Colonic mucosa (tissue), 4 donors: ENCODE results near the gene LGALS9. TPM values are rescaled to one million over a fixed set of nuclear protein-coding genes. Genes with fewer than 3 reads are reported as not detected.

Experiments
- DNase-seq: peaks from one replicate; pipeline ENCODE4 v3.0.0-alpha.2; 2020
- H3K27ac ChIP-seq: fragments of 200-600 bp; one replicate; pipeline ENCODE4 v1.8.0; 2021
- H3K27me3 ChIP-seq: fragments of 200-600 bp; one replicate; pipeline ENCODE4 v1.8.0; 2021
- H3K36me3 ChIP-seq: fragments of 200-600 bp; one replicate; pipeline ENCODE4 v1.8.0; 2021
- H3K4me1 ChIP-seq: fragments of 200-600 bp; one replicate; pipeline ENCODE4 v1.8.0; 2021; ENCODE audit warnings: mild to moderate bottlenecking
- H3K4me3 ChIP-seq: fragments of 200-600 bp; one replicate; pipeline ENCODE4 v1.8.0; 2021
- H3K9ac ChIP-seq, 2 donors: one replicate each; pipeline ENCODE4 v1.7.0; 2013; ENCODE audit warnings: control low read depth in 2 of 2, low read depth in 2 of 2, low read length in 2 of 2
- H3K9me3 ChIP-seq: fragments of 200-600 bp; one replicate; pipeline ENCODE4 v1.8.0; 2021
- intact Hi-C: fragments of 100-400 bp; cut with DNase I; formaldehyde crosslinking; loops from one replicate; pipeline ENCODE4 v1.14.1; 2022
- total RNA-seq, 2 donors: library from RNA; stranded (reverse); fragmentation: NEBNext Ultra II Directional in 1 of 2; extraction: Animal tissue kit (Norgen Biotek cat#: 25700) in 1 of 2; gene quantifications; one replicate each; pipeline ENCODE4 v1.2.1, GENCODE V29; 2021
- TF ChIP-seq, protein P1 (sequence below): fragments of 200-600 bp; IDR thresholded peaks from one replicate; pipeline ENCODE4 v1.8.0; 2022; ENCODE audit warnings: antibody characterized with exemption, mild to moderate bottlenecking
- donor health status: healthy.
- donor health status: DM: no; HTN: no; CAD: no.
- donor health status: DM: no; HTN: no; CAD: no.

The LGALS9 gene
- total RNA-seq, 2 donors from 2014 or later: 370 to 444 TPM

DNA sequence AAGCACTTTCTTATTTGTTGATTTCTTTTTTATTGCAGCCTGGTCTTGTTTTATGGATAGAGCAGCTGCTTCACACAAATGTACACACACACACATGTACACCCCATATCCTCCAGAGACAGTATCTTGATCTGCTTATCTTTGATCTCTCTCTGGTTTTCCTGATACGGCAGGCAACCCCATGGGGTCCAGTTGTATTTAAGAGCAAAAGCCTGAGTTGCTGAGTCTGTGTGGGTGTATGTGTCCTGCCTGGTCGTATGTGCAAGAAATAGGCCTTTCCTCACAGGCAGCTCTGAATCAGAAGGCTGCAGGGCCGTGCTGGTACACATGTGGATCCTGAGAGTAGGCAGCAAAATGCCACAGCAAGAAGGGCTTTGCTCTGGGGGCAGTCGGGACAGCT is 14.6 kb upstream of the LGALS9 start:
- no peaks in the 10 kb centered on the region for H3K36me3 ChIP-seq
- H3K27ac ChIP-seq: no peak overlapping the region
- H3K9ac ChIP-seq: no peak overlapping the region
- no peak for DNase-seq
- no peaks in the 10 kb centered on the region for H3K27me3 ChIP-seq
- no peaks in the 10 kb centered on the region for H3K9me3 ChIP-seq
- no peak overlapping the region for H3K4me3 ChIP-seq
- intact Hi-C loops: no loop called here
- H3K4me1 ChIP-seq: no peaks in the 10 kb centered on the region
- TF ChIP-seq, protein P1, sequence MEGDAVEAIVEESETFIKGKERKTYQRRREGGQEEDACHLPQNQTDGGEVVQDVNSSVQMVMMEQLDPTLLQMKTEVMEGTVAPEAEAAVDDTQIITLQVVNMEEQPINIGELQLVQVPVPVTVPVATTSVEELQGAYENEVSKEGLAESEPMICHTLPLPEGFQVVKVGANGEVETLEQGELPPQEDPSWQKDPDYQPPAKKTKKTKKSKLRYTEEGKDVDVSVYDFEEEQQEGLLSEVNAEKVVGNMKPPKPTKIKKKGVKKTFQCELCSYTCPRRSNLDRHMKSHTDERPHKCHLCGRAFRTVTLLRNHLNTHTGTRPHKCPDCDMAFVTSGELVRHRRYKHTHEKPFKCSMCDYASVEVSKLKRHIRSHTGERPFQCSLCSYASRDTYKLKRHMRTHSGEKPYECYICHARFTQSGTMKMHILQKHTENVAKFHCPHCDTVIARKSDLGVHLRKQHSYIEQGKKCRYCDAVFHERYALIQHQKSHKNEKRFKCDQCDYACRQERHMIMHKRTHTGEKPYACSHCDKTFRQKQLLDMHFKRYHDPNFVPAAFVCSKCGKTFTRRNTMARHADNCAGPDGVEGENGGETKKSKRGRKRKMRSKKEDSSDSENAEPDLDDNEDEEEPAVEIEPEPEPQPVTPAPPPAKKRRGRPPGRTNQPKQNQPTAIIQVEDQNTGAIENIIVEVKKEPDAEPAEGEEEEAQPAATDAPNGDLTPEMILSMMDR: no peak

DNA sequence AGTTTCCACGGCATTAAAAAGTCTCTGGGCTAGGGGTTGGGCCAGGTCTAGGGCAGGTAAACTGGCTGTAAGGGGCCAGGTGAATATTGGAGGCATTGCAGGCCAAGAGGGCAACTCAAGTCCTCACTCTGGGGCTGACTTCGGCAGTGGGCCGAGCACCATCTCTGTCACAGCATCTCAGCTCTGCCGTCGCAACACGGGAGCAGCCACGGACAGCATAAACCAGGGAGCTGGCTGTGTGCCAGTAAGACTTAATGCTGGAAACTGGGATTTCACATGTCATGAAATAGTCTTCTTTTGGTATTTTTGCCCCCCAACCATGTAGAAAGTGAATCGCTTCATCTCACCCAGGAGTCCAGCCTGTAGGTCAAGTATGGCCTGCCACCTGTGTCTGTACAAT is 12.6 kb upstream of the LGALS9 start:
- Histone ChIP-seq H3K9me3 (no peaks in the 10 kb centered on the region), H3K4me1 (no peaks in the 10 kb centered on the region), H3K27ac (no peak overlapping the region), H3K27me3 (no peaks in the 10 kb centered on the region), H3K36me3 (no peaks in the 10 kb centered on the region), H3K9ac (no peak overlapping the region), H3K4me3 (no peak overlapping the region)
- TF ChIP-seq, protein P1: no peak
- intact Hi-C loops: no loop called here
- DNase-seq: no peak

DNA sequence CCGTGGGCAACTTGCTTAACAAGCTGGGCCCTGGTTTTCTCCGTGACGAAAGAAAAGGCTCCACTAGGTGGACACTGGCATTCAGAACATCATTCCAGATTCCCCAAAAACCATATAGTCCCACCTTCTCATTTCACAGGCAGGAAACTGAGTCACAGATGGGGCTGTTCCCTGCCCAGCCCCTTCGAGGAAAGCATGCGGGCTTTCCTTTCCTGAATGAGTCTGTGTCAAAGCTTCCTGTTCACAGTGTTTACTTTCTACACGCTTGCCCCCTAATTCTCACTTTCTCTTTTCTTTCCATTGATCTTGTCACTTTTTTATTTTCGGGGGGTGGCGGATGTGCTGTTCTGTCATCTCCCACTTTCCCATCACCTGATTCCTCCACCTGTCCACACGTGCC is 10.3 kb upstream of the LGALS9 start:
- H3K27ac ChIP-seq: no peak overlapping the region
- no peaks in the 10 kb centered on the region for H3K27me3 ChIP-seq
- DNase-seq: no peak
- TF ChIP-seq, protein P1: no peak
- no peak overlapping the region for H3K9ac ChIP-seq
- no peaks in the 10 kb centered on the region for H3K9me3 ChIP-seq
- H3K4me3 ChIP-seq: no peak overlapping the region
- intact Hi-C loops: no loop called here
- no peaks in the 10 kb centered on the region for H3K4me1 ChIP-seq
- no peaks in the 10 kb centered on the region for H3K36me3 ChIP-seq

DNA sequence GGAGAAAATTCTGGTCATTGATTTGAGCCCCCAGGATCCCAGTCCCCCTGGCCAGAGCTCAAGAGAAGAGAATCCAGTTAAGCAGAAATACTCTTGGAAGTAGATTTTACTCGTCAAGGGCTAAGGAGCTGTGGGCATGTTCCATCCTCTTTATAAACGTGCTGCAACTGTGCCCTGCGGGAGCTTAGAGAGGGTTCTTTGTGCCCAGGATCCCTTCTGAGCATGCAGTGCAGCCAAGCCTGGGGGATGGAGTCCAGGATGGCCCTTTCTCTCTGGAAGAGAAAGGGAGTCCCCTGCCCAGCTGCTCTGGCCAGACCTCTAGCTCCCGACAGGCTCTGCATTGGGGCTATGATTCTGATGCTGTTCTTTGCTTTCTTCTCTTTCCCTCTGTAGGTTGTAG is 9.5 kb upstream of the LGALS9 start:
- H3K4me1 ChIP-seq: no peaks in the 10 kb centered on the region
- no peaks in the 10 kb centered on the region for H3K27me3 ChIP-seq
- no peaks in the 10 kb centered on the region for H3K9me3 ChIP-seq
- intact Hi-C loops: no loop called here
- H3K4me3 ChIP-seq: no peak overlapping the region
- H3K27ac ChIP-seq: no peak overlapping the region
- no peak overlapping the region for H3K9ac ChIP-seq
- DNase-seq: no peak
- TF ChIP-seq, protein P1: no peak
- H3K36me3 ChIP-seq: no peaks in the 10 kb centered on the region

DNA sequence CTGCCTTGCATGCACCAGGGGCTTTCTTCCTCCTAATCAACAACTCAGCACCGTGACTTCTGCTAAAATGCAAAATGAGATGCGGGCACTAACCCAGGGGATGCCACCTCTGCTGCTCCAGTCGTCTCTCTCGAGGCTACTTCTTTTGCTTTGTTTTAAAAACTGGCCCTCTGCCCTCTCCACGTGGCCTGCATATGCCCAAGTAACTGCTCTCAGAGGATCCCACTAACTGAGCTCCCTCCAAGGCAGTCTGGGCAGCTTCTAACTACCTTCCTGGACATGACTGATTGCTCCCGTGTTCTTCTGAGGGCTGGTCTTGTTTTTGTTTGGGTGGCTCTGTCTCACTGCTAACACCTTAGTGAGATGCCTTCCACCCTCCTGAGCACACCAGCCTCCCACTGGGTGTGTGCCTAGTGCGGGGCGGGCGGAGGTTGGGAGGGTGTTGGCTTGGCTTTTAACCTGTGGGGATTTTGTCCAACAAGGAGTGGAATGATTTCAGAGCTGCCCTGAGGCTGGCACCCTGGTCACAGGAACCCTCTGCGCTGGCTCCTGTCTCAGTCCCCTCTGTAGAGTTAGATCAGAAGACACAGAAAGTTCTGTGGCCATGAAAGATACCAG is 8.9 kb upstream of the LGALS9 start:
- TF ChIP-seq, protein P1: no peak
- H3K4me3 ChIP-seq: no peak overlapping the region
- H3K9ac ChIP-seq: no peak overlapping the region
- no peak overlapping the region for H3K27ac ChIP-seq
- H3K27me3 ChIP-seq: no peaks in the 10 kb centered on the region
- no peak for DNase-seq
- intact Hi-C loops: no loop called here
- H3K36me3 ChIP-seq: no peaks in the 10 kb centered on the region
- no peaks in the 10 kb centered on the region for H3K4me1 ChIP-seq
- no peaks in the 10 kb centered on the region for H3K9me3 ChIP-seq
